SK-N-SH (cell line): ENCODE data around the gene SPECC1L. TPM values are rescaled to one million over a fixed set of nuclear protein-coding genes. Genes with fewer than 3 reads are reported as not detected.

Source experiments
- CTCF ChIA-PET: fragments of 300-600, 350-600 bp; formaldehyde crosslinking; extraction: SDS; loops from one replicate; lab custom pipeline; 2021; lab: Yijun Ruan, JAX
- POLR2A ChIA-PET: fragments of 350-600 bp; sonication (Branson Sonifier 250); formaldehyde crosslinking; extraction: SDS; loops from one replicate; lab custom pipeline; 2020; ENCODE audit warnings: antibody characterized with exemption, inconsistent platforms; lab: Yijun Ruan, JAX
- DNase-seq: peaks from one replicate; pipeline ENCODE4 v3.0.0; 2012
- H2AFZ ChIP-seq: fragments of 200-600 bp; sonication (generic); 2 replicates; pipeline ENCODE4 v1.8.1; 2016; ENCODE audit warnings: antibody characterized with exemption, mild to moderate bottlenecking, low read depth
- H3F3A ChIP-seq: fragments of 200-600 bp; sonication (generic); replicated peaks from 2 replicates; pipeline ENCODE3; 2016; ENCODE audit warnings: antibody characterized with exemption, mild to moderate bottlenecking; ENCODE audit not compliant: insufficient read depth
- H3K27ac ChIP-seq, 2 experiments: fragments of 200-500 bp in 1 of 2; fragments of 200-600 bp in 1 of 2; sonication (Bioruptor generic) in 1 of 2; sonication (generic), shearing (Covaris generic) in 1 of 2; 2 replicates each; pipeline versions ENCODE4 v1.5.1 to v1.6.1; 2014 to 2016; ENCODE audit warnings: low read depth in 2 of 2, inconsistent platforms in 1 of 2, low read length in 1 of 2, mild to moderate bottlenecking in 1 of 2, mixed read lengths in 1 of 2
- H3K27me3 ChIP-seq: fragments of 200-600 bp; sonication (generic), shearing (Covaris generic); 2 replicates; pipeline ENCODE4 v1.6.1; 2016; ENCODE audit warnings: mixed run types; ENCODE audit not compliant: insufficient read depth
- H3K36me3 ChIP-seq, 2 experiments: fragments of 200-500 bp in 1 of 2; fragments of 200-600 bp in 1 of 2; sonication (Bioruptor generic) in 1 of 2; sonication (generic) in 1 of 2; replicated peaks in 1 of 2; 2 replicates each; pipeline versions ENCODE3 to v1.5.1; 2014 to 2016; ENCODE audit warnings: low read length in 1 of 2, mild to moderate bottlenecking in 1 of 2; ENCODE audit not compliant: insufficient read depth in 2 of 2, control insufficient read depth in 1 of 2
- H3K4me1 ChIP-seq, 2 experiments: fragments of 200-500 bp in 1 of 2; fragments of 200-600 bp in 1 of 2; sonication (Bioruptor generic) in 1 of 2; sonication (generic), shearing (Covaris generic) in 1 of 2; 2 replicates each; pipeline versions ENCODE4 v1.5.1 to v1.6.1; 2014 to 2016; ENCODE audit warnings: low read depth in 1 of 2, low read length in 1 of 2, mixed run types in 1 of 2; ENCODE audit not compliant: insufficient read depth in 2 of 2, control insufficient read depth in 1 of 2
- H3K4me2 ChIP-seq: fragments of 200-600 bp; sonication (generic), shearing (Covaris generic); 2 replicates; pipeline ENCODE4 v1.6.1; 2017; ENCODE audit warnings: mixed run types
- H3K4me3 ChIP-seq, 2 experiments: fragments of 200-500 bp in 1 of 2; fragments of 200-600 bp in 1 of 2; sonication (Bioruptor generic) in 1 of 2; sonication (generic), shearing (Covaris generic) in 1 of 2; 2 replicates each; pipeline versions ENCODE4 v1.5.1 to v1.8.1; 2014 to 2016; ENCODE audit warnings: low read depth in 2 of 2, inconsistent platforms in 1 of 2, low read length in 1 of 2, mild to moderate bottlenecking in 1 of 2, mixed read lengths in 1 of 2, moderate library complexity in 1 of 2
- H3K79me2 ChIP-seq: fragments of 200-600 bp; sonication (generic); 2 replicates; pipeline ENCODE4 v1.8.1; 2017; ENCODE audit warnings: mild to moderate bottlenecking; ENCODE audit not compliant: insufficient read depth
- H3K9ac ChIP-seq: fragments of 200-600 bp; sonication (generic); 2 replicates; pipeline ENCODE4 v1.6.1; 2017; ENCODE audit warnings: mixed run types
- H3K9me2 ChIP-seq: fragments of 200-600 bp; sonication (generic); 2 replicates; pipeline ENCODE4 v1.6.1; 2017; ENCODE audit warnings: mixed run types
- H3K9me3 ChIP-seq: fragments of 200-600 bp; sonication (generic); 2 replicates; pipeline ENCODE4 v1.6.1; 2017; ENCODE audit warnings: mixed run types, mild to moderate bottlenecking, moderate library complexity
- H4K20me1 ChIP-seq: fragments of 200-600 bp; sonication (generic); 2 replicates; pipeline ENCODE4 v1.6.1; 2017; ENCODE audit warnings: mild to moderate bottlenecking, mixed run types; ENCODE audit not compliant: insufficient read depth
- CHD2 ChIP-seq: fragments of 150-350 bp; IDR thresholded peaks from 2 replicates; pipeline ENCODE4 v1.6.1; 2018; ENCODE audit warnings: low read length; ENCODE audit not compliant: partially characterized antibody
- EP300 ChIP-seq, 2 experiments: IDR thresholded peaks; 2 replicates each; pipeline versions ENCODE4 v1.4.0 to v1.6.1; 2012; ENCODE audit warnings: borderline replicate concordance in 1 of 2, low read depth in 1 of 2, low read length in 1 of 2
- EZH2phosphoT487 ChIP-seq: fragments of 200-600 bp; sonication (generic); IDR thresholded peaks from 2 replicates; pipeline ENCODE4 v1.6.1; 2017; ENCODE audit warnings: low read depth, mixed run types, mild to moderate bottlenecking, antibody characterized with exemption, moderate library complexity, borderline replicate concordance
- FOXJ3 ChIP-seq: sonication (generic); formaldehyde crosslinking; IDR thresholded peaks from 2 replicates; pipeline ENCODE4 v1.5.1; 2020; ENCODE audit warnings: mild to moderate bottlenecking, missing genetic modification reagents
- GABPA ChIP-seq: IDR thresholded peaks from 2 replicates; pipeline ENCODE4 v1.4.0; 2012; ENCODE audit warnings: low read depth, mild to moderate bottlenecking
- MAX ChIP-seq: IDR thresholded peaks from 2 replicates; pipeline ENCODE4 v1.4.0; 2012; ENCODE audit warnings: low read depth
- MXI1 ChIP-seq: IDR thresholded peaks from 2 replicates; pipeline ENCODE4 v1.6.1; 2012; ENCODE audit warnings: mild to moderate bottlenecking, low read depth, low read length, improper control_type of control experiment
- NRF1 ChIP-seq: IDR thresholded peaks from 2 replicates; pipeline ENCODE4 v1.6.1; 2012; ENCODE audit warnings: low read depth, mild to moderate bottlenecking, low read length
- POLR2AphosphoS5 ChIP-seq: IDR thresholded peaks from 2 replicates; pipeline ENCODE4 v1.6.1; 2012; ENCODE audit warnings: low read depth, low read length
- RAD21 ChIP-seq: IDR thresholded peaks from 2 replicates; pipeline ENCODE4 v1.6.1; 2012; ENCODE audit warnings: mild to moderate bottlenecking, low read length
- RXRA ChIP-seq: IDR thresholded peaks from 2 replicates; pipeline ENCODE4 v1.4.0; 2012; ENCODE audit warnings: low read depth, mild to moderate bottlenecking, borderline replicate concordance
- SIN3A ChIP-seq: IDR thresholded peaks from 2 replicates; pipeline ENCODE4 v1.6.1; 2012; ENCODE audit warnings: low read depth, mild to moderate bottlenecking, low read length, moderate library complexity, borderline replicate concordance
- SMC3 ChIP-seq: IDR thresholded peaks from 2 replicates; pipeline ENCODE4 v1.6.1; 2012; ENCODE audit warnings: low read depth, low read length, improper control_type of control experiment
- TAF1 ChIP-seq: IDR thresholded peaks from 2 replicates; pipeline ENCODE4 v1.6.1; 2012; ENCODE audit warnings: low read depth, mild to moderate bottlenecking, low read length, moderate library complexity, borderline replicate concordance
- TCF12 ChIP-seq: IDR thresholded peaks from 2 replicates; pipeline ENCODE4 v1.4.0; 2012
- USF2 ChIP-seq: fragments of 150-350 bp; IDR thresholded peaks from 2 replicates; pipeline ENCODE4 v1.6.1; 2017; ENCODE audit warnings: antibody characterized with exemption, low read length, low read depth, borderline replicate concordance
- WGBS: methylation state at CpG from one replicate; pipeline ENCODE4 v1.1.6; 2017; ENCODE audit warnings: low lambda C conversion rate; 5-methylcytosine and 5-hydroxymethylcytosine counted together
- polyA plus RNA-seq, 3 experiments: library from polyadenylated mRNA; depleted of rRNA; stranded (reverse); fragments of >200 nt; gene quantifications; 2 replicates each; pipeline ENCODE4 v1.2.3, GENCODE V29; 2012
- TF ChIP-seq, protein P1 (sequence below): IDR thresholded peaks from 2 replicates; pipeline ENCODE4 v1.6.1; 2012; ENCODE audit warnings: mild to moderate bottlenecking, low read depth, low read length, moderate library complexity
- TF ChIP-seq, protein P2 (sequence below): IDR thresholded peaks from 2 replicates; pipeline ENCODE4 v1.4.0; 2012; ENCODE audit warnings: low read depth, borderline replicate concordance

Gene SPECC1L, protein sequence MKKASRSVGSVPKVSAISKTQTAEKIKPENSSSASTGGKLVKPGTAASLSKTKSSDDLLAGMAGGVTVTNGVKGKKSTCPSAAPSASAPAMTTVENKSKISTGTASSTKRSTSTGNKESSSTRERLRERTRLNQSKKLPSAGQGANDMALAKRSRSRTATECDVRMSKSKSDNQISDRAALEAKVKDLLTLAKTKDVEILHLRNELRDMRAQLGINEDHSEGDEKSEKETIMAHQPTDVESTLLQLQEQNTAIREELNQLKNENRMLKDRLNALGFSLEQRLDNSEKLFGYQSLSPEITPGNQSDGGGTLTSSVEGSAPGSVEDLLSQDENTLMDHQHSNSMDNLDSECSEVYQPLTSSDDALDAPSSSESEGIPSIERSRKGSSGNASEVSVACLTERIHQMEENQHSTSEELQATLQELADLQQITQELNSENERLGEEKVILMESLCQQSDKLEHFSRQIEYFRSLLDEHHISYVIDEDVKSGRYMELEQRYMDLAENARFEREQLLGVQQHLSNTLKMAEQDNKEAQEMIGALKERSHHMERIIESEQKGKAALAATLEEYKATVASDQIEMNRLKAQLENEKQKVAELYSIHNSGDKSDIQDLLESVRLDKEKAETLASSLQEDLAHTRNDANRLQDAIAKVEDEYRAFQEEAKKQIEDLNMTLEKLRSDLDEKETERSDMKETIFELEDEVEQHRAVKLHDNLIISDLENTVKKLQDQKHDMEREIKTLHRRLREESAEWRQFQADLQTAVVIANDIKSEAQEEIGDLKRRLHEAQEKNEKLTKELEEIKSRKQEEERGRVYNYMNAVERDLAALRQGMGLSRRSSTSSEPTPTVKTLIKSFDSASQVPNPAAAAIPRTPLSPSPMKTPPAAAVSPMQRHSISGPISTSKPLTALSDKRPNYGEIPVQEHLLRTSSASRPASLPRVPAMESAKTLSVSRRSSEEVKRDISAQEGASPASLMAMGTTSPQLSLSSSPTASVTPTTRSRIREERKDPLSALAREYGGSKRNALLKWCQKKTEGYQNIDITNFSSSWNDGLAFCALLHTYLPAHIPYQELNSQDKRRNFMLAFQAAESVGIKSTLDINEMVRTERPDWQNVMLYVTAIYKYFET
- polyA plus RNA-seq (2012; rRNA removed), result 22.9 and 25.9 TPM in 2 replicates
- polyA plus RNA-seq (2012; cell fraction: cytosol; rRNA removed), result 17.8 and 21.8 TPM in 2 replicates
- 36.5 and 44.0 TPM in 2 replicates for polyA plus RNA-seq (2012; cell fraction: nucleus; rRNA removed)

DNA sequence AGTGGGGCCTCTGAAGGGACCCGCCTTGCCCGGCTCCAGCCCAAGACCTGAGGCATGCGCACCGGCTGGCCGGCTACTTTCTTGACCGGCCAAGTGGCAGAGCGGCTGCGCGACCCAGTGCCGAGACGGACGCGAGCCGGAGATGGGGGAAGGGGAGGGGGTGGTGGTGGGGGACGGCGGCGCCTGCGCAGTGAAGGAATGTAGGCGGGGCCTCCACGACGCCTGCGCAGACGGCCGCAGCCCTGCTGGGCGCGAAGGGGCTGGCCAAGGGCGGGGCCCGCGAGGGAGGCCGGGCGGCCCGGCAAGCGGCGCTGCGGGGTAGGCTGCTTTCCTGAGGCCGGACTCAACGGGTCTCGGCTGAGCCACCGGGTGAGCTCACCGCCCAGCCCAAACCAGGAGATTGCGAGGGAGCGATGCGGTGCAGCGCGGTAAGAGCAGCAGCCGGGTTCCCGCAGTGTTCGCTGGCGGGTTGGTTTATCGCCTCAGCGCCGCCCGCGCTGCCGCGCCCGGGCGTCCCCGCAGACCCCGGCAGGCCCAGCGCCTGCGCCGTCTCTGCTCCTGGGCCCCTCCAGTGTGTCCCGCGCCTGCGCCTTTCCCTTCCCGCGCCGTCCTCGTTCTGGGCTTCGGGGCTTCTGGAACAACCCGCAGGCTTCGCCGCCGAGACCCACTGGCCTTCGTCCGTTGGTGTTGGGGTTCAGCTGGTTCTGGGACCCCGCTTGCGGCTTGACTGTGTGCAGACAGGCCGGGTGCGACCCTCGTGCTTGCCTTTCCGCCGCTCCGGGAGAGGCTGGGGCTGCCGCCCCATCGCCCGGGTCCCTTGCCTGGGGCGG is at the start of gene SPECC1L:
Gene SPECC1L, plus strand, starts transcription at position 276 of the 830 bp plus-strand sequence. CDS start 31,401 bp downstream, outside the sequence.
- Histone ChIP-seq H3K79me2 (peaks cover 51% of the 10 kb centered on the region), H3F3A (peaks cover 6% of the 10 kb centered on the region), H3K4me1 (peaks cover 8 to 9% of the 10 kb centered on the region in 2 experiments; a peak in 3 of 4 replicates), H3K36me3 (no peaks in the 10 kb centered on the region), H3K4me3 (peak within 1 kb of the TSS; percentile 91 to 97), H3K27me3 (no peaks in the 10 kb centered on the region), H3K9ac (peak within 1 kb of the TSS; percentile 94), H3K9me2 (no peaks in the 10 kb centered on the region), H3K27ac (peak within 1 kb of the TSS; percentile 82 to 96), H2AFZ (peak within 1 kb of the TSS; percentile 95; the same call in 1 of the 2 replicates), H4K20me1 (peaks cover 33% of the 10 kb centered on the region), H3K4me2 (peak within 1 kb of the TSS; percentile 92), H3K9me3 (no peaks in the 10 kb centered on the region)
- ChIA-PET CTCF (no interaction called here), POLR2A (interaction anchor here (1.5 kb wide), 1 partner anchor 176 kb away, joined by 3 read pairs; no protein-coding TSS in a partner anchor)
- no peak for TF ChIP-seq FOXJ3 (CRISPR knock-in tag)
- peak; percentile 89 for TF ChIP-seq POLR2AphosphoS5
- no peak for TF ChIP-seq EZH2phosphoT487
- TF ChIP-seq TCF12, result no peak
- peak; percentile 53; the same call in 1 of the 2 replicates for TF ChIP-seq MAX
- TF ChIP-seq CHD2, result peak; percentile 42
- no peak for TF ChIP-seq EP300 (IDR thresholded peaks at IDR 0.05; ENCODE audit: borderline replicate concordance in 1 of 2, low read depth in 1 of 2, low read length in 1 of 2)
- no peak for TF ChIP-seq USF2
- peak; percentile 85 for TF ChIP-seq NRF1
- TF ChIP-seq, protein P1, sequence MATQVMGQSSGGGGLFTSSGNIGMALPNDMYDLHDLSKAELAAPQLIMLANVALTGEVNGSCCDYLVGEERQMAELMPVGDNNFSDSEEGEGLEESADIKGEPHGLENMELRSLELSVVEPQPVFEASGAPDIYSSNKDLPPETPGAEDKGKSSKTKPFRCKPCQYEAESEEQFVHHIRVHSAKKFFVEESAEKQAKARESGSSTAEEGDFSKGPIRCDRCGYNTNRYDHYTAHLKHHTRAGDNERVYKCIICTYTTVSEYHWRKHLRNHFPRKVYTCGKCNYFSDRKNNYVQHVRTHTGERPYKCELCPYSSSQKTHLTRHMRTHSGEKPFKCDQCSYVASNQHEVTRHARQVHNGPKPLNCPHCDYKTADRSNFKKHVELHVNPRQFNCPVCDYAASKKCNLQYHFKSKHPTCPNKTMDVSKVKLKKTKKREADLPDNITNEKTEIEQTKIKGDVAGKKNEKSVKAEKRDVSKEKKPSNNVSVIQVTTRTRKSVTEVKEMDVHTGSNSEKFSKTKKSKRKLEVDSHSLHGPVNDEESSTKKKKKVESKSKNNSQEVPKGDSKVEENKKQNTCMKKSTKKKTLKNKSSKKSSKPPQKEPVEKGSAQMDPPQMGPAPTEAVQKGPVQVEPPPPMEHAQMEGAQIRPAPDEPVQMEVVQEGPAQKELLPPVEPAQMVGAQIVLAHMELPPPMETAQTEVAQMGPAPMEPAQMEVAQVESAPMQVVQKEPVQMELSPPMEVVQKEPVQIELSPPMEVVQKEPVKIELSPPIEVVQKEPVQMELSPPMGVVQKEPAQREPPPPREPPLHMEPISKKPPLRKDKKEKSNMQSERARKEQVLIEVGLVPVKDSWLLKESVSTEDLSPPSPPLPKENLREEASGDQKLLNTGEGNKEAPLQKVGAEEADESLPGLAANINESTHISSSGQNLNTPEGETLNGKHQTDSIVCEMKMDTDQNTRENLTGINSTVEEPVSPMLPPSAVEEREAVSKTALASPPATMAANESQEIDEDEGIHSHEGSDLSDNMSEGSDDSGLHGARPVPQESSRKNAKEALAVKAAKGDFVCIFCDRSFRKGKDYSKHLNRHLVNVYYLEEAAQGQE, result 0 out of 2 replicates have a peak, but pooled peaks have one; percentile 9
- peak; percentile 25 for TF ChIP-seq MXI1
- TF ChIP-seq SIN3A, result no peak
- TF ChIP-seq RXRA, result no peak
- TF ChIP-seq, protein P2, sequence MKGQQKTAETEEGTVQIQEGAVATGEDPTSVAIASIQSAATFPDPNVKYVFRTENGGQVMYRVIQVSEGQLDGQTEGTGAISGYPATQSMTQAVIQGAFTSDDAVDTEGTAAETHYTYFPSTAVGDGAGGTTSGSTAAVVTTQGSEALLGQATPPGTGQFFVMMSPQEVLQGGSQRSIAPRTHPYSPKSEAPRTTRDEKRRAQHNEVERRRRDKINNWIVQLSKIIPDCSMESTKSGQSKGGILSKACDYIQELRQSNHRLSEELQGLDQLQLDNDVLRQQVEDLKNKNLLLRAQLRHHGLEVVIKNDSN, result no peak
- TF ChIP-seq GABPA, result no peak
- TF ChIP-seq TAF1, result peak; percentile 76
- TF ChIP-seq RAD21, result no peak
- peak; percentile 1; the same call in 1 of the 2 replicates for TF ChIP-seq SMC3
- DNase-seq, result peak; percentile 99
- 0% methylated on average over 11 of the region's 89 CpGs for WGBS
